OCI-LY1 (cell line): ENCODE data around the gene PDE3A.

Experiments used
- H2AFZ ChIP-seq: fragments of 200-600 bp; sonication (generic), shearing (Covaris generic); 2 replicates; pipeline ENCODE4 v1.6.0; 2014; ENCODE audit warnings: antibody characterized with exemption, mild to moderate bottlenecking, low read length
- H3F3A ChIP-seq: fragments of 200-600 bp; sonication (generic), shearing (Covaris generic); 2 replicates; pipeline ENCODE4 v1.6.0; 2014; ENCODE audit warnings: mild to moderate bottlenecking, antibody characterized with exemption, low read length, moderate library complexity; ENCODE audit not compliant: insufficient read depth
- H3K27ac ChIP-seq: fragments of 200-600 bp; sonication (generic); 2 replicates; pipeline ENCODE4 v1.5.1; 2014; ENCODE audit warnings: low read length, mixed run types, mild to moderate bottlenecking, low read depth; ENCODE audit not compliant: poor library complexity, severe bottlenecking
- H3K27me3 ChIP-seq: fragments of 200-600 bp; sonication (generic); 2 replicates; pipeline ENCODE4 v1.6.0; 2014; ENCODE audit warnings: antibody characterized with exemption, mild to moderate bottlenecking, low read length, moderate library complexity; ENCODE audit not compliant: insufficient read depth
- H3K36me3 ChIP-seq: fragments of 200-600 bp; sonication (generic); 2 replicates; pipeline ENCODE4 v1.6.1; 2014; ENCODE audit warnings: mild to moderate bottlenecking, antibody characterized with exemption, low read length, moderate library complexity, mixed read lengths; ENCODE audit not compliant: insufficient read depth
- H3K4me1 ChIP-seq: fragments of 200-600 bp; sonication (generic); 2 replicates; pipeline ENCODE4 v1.5.1; 2014; ENCODE audit warnings: mild to moderate bottlenecking, low read length, moderate library complexity; ENCODE audit not compliant: insufficient read depth, severe bottlenecking
- H3K4me2 ChIP-seq: fragments of 200-600 bp; sonication (generic), shearing (Covaris generic); 2 replicates; pipeline ENCODE4 v1.6.1; 2014; ENCODE audit warnings: low read length
- H3K4me3 ChIP-seq: fragments of 200-600 bp; sonication (generic); 2 replicates; pipeline ENCODE4 v1.5.1; 2014; ENCODE audit warnings: low read length, low read depth, mild to moderate bottlenecking, mixed read lengths; ENCODE audit not compliant: poor library complexity, severe bottlenecking
- H3K79me2 ChIP-seq: fragments of 200-600 bp; shearing (Covaris generic); 2 replicates; pipeline ENCODE4 v1.6.1; 2016; ENCODE audit warnings: mixed run types, low read length, mixed read lengths; ENCODE audit not compliant: insufficient read depth
- H3K9ac ChIP-seq: fragments of 200-600 bp; sonication (generic), shearing (Covaris generic); 2 replicates; pipeline ENCODE4 v1.6.1; 2014; ENCODE audit warnings: mild to moderate bottlenecking, low read length, mixed read lengths
- H3K9me2 ChIP-seq: fragments of 200-600 bp; sonication (generic), shearing (Covaris generic); 2 replicates; pipeline ENCODE4 v1.6.1; 2014; ENCODE audit warnings: low read depth, mild to moderate bottlenecking, low read length, mixed read lengths
- H3K9me3 ChIP-seq: fragments of 200-600 bp; shearing (Covaris generic); 2 replicates; pipeline ENCODE4 v1.6.1; 2014; ENCODE audit warnings: low read length, mixed read lengths
- H4K20me1 ChIP-seq: fragments of 200-600 bp; sonication (generic), shearing (Covaris generic); 2 replicates; pipeline ENCODE4 v1.6.0; 2016; ENCODE audit warnings: mild to moderate bottlenecking, low read length; ENCODE audit not compliant: insufficient read depth
- CTCF ChIP-seq: fragments of 200-600 bp; sonication (generic), shearing (Covaris generic); IDR thresholded peaks from 2 replicates; pipeline ENCODE4 v1.5.1; 2017; ENCODE audit warnings: mild to moderate bottlenecking, antibody characterized with exemption, low read length, moderate library complexity, mixed read lengths
- EZH2 ChIP-seq: fragments of 200-600 bp; sonication (generic), shearing (Covaris generic); IDR thresholded peaks from 2 replicates; pipeline ENCODE4 v1.8.0; 2017; ENCODE audit warnings: borderline replicate concordance, mixed run types, mild to moderate bottlenecking, antibody characterized with exemption, low read length, moderate library complexity, mixed read lengths

PDE3A gene

GRCh38 chr12:20696181-20696905, 328.0 kb downstream of the PDE3A start:
- no peaks in the 10 kb centered on the region for H3K27me3 ChIP-seq
- no peak overlapping the region for H2AFZ ChIP-seq
- no peak overlapping the region for H3K4me2 ChIP-seq
- no peaks in the 10 kb centered on the region for H3K36me3 ChIP-seq
- TF ChIP-seq CTCF (no peak), EZH2 (no peak)
- H3K4me3 ChIP-seq: no peak overlapping the region
- no peaks in the 10 kb centered on the region for H3K4me1 ChIP-seq
- H3K79me2 ChIP-seq: no peaks in the 10 kb centered on the region
- H3K27ac ChIP-seq: no peak overlapping the region
- H3F3A ChIP-seq: no peaks in the 10 kb centered on the region
- no peaks in the 10 kb centered on the region for H3K9me2 ChIP-seq
- no peaks in the 10 kb centered on the region for H4K20me1 ChIP-seq
- H3K9ac ChIP-seq: no peak overlapping the region
- no peaks in the 10 kb centered on the region for H3K9me3 ChIP-seq

GRCh38 chr12:20701106-20701505, 332.8 kb downstream of the PDE3A start:
- H3K9me3 ChIP-seq: no peaks in the 10 kb centered on the region
- no peaks in the 10 kb centered on the region for H3F3A ChIP-seq
- H3K4me2 ChIP-seq: no peak overlapping the region
- H3K4me3 ChIP-seq: no peak overlapping the region
- no peaks in the 10 kb centered on the region for H3K4me1 ChIP-seq
- no peak overlapping the region for H2AFZ ChIP-seq
- H3K79me2 ChIP-seq: no peaks in the 10 kb centered on the region
- H3K9me2 ChIP-seq: no peaks in the 10 kb centered on the region
- no peaks in the 10 kb centered on the region for H3K27me3 ChIP-seq
- no peak overlapping the region for H3K9ac ChIP-seq
- no peak overlapping the region for H3K27ac ChIP-seq
- H4K20me1 ChIP-seq: no peaks in the 10 kb centered on the region
- no peaks in the 10 kb centered on the region for H3K36me3 ChIP-seq
- TF ChIP-seq EZH2: no peak
- TF ChIP-seq CTCF: no peak

GRCh38 chr12:20704860-20705259, 336.5 kb downstream of the PDE3A start:
- Histone ChIP-seq H3F3A (no peaks in the 10 kb centered on the region), H3K36me3 (no peaks in the 10 kb centered on the region), H3K4me2 (no peak overlapping the region), H3K27ac (no peak overlapping the region), H4K20me1 (no peaks in the 10 kb centered on the region), H3K4me1 (no peaks in the 10 kb centered on the region), H2AFZ (no peak overlapping the region), H3K79me2 (no peaks in the 10 kb centered on the region), H3K4me3 (no peak overlapping the region), H3K9me2 (no peaks in the 10 kb centered on the region), H3K27me3 (no peaks in the 10 kb centered on the region), H3K9ac (no peak overlapping the region), H3K9me3 (no peaks in the 10 kb centered on the region)
- TF ChIP-seq EZH2: no peak
- no peak for TF ChIP-seq CTCF
